ENCODE measurements around the gene DNAH9.

- TF ChIP-seq CTCF (IDR thresholded peaks at IDR 0.05) (no peak), POLR2A (IDR thresholded peaks at IDR 0.05) (no peak)
Observed at GRCh38 chr17:11625878-11626277, 27.6 kb downstream of the DNAH9 start.

Measured in right lobe of liver (tissue), 4 donors.